ENCODE results near the gene GSG1L2.
"Not testable (repeated sequence)": the region's sequence is repeated elsewhere in the genome, so short reads cannot be mapped to it uniquely, and the experiment has no call there.

The GSG1L2 gene

GRCh38 chr17:9788601-9789000 is 33.3 kb downstream of the GSG1L2 start:
- DNase-seq (ENCODE audit: low spot score), result no peak

GRCh38 chr17:9784544-9784943 is 37.3 kb downstream of the GSG1L2 start:
- no peak for DNase-seq (ENCODE audit: low spot score)

GRCh38 chr17:9783465-9783864 is 38.4 kb downstream of the GSG1L2 start:
- DNase-seq (ENCODE audit: low spot score), result not testable (repeated sequence)

- DNase-seq (ENCODE audit: low spot score), result no peak
Observed at GRCh38 chr17:9783050-9783449, 38.8 kb downstream of the GSG1L2 start.

GRCh38 chr17:9780552-9780951 is 41.3 kb downstream of the GSG1L2 start:
- DNase-seq (ENCODE audit: low spot score), result no peak

- DNase-seq (ENCODE audit: low spot score), result no peak
Observed at GRCh38 chr17:9776911-9777310, 45.0 kb downstream of the GSG1L2 start.

- no peak for DNase-seq (ENCODE audit: low spot score)
Observed at GRCh38 chr17:9772658-9773057, 49.2 kb downstream of the GSG1L2 start.

- DNase-seq (ENCODE audit: low spot score), result no peak
Observed at GRCh38 chr17:9771465-9771864, 50.4 kb downstream of the GSG1L2 start.

- no peak for DNase-seq (ENCODE audit: low spot score)
Observed at GRCh38 chr17:9769036-9769695, 52.7 kb downstream of the GSG1L2 start.

- peak; percentile 51 for DNase-seq (ENCODE audit: low spot score)
Observed at GRCh38 chr17:9768381-9768934, 53.4 kb downstream of the GSG1L2 start.

GRCh38 chr17:9767432-9767991 is 54.4 kb downstream of the GSG1L2 start:
- no peak for DNase-seq (ENCODE audit: low spot score)

- DNase-seq (ENCODE audit: low spot score), result no peak
Observed at GRCh38 chr17:9766970-9767369, 54.9 kb downstream of the GSG1L2 start.

GRCh38 chr17:9765322-9765721 is 56.6 kb downstream of the GSG1L2 start:
- no peak for DNase-seq (ENCODE audit: low spot score)

GRCh38 chr17:9763643-9764042 is 58.2 kb downstream of the GSG1L2 start:
- no peak for DNase-seq (ENCODE audit: low spot score)

- no peak for DNase-seq (ENCODE audit: low spot score)
Observed at GRCh38 chr17:9760266-9760665, 61.6 kb downstream of the GSG1L2 start.

GRCh38 chr17:9755083-9755482 is 66.8 kb downstream of the GSG1L2 start:
- DNase-seq (ENCODE audit: low spot score), result no peak
